Smooth muscle cell (in vitro differentiated cells): ENCODE data around the gene SPARC. TPM values are rescaled to one million over a fixed set of nuclear protein-coding genes. Genes with fewer than 3 reads are reported as not detected.
A peak's percentile ranks its signal among the peaks of the same experiment; 100 is the strongest.

Source experiments
- DNase-seq: peaks from one replicate; lab custom pipeline; 2025; ENCODE audit not compliant: unreplicated experiment; lab: John Stamatoyannopoulos, UW
- H2AFZ ChIP-seq: fragments of 200-600 bp; sonication (generic); 2 replicates; pipeline ENCODE4 v1.6.0; 2016; ENCODE audit warnings: antibody characterized with exemption, low read depth, mild to moderate bottlenecking
- H3F3A ChIP-seq: fragments of 200-600 bp; sonication (generic); 2 replicates; pipeline ENCODE4 v1.6.0; 2017; ENCODE audit warnings: antibody characterized with exemption, low read depth
- H3K27ac ChIP-seq: fragments of 200-600 bp; sonication (generic); 2 replicates; pipeline ENCODE4 v1.5.1; 2016; ENCODE audit warnings: low read depth, mild to moderate bottlenecking
- H3K27me3 ChIP-seq: fragments of 200-600 bp; sonication (generic); 2 replicates; pipeline ENCODE4 v1.6.1; 2016; ENCODE audit warnings: low read depth, mild to moderate bottlenecking
- H3K36me3 ChIP-seq: fragments of 200-600 bp; sonication (generic); 2 replicates; pipeline ENCODE4 v1.5.1; 2016; ENCODE audit warnings: low read depth
- H3K4me1 ChIP-seq: fragments of 200-600 bp; sonication (generic); 2 replicates; pipeline ENCODE4 v1.5.1; 2016; ENCODE audit warnings: low read depth
- H3K4me2 ChIP-seq: fragments of 200-600 bp; sonication (generic); 2 replicates; pipeline ENCODE4 v1.6.0; 2016; ENCODE audit warnings: mild to moderate bottlenecking
- H3K4me3 ChIP-seq: fragments of 200-600 bp; sonication (generic); 2 replicates; pipeline ENCODE4 v1.5.1; 2016; ENCODE audit warnings: mild to moderate bottlenecking
- H3K79me2 ChIP-seq: fragments of 200-600 bp; sonication (generic); 2 replicates; pipeline ENCODE4 v1.6.0; 2016; ENCODE audit warnings: low read depth, mild to moderate bottlenecking
- H3K9ac ChIP-seq: fragments of 200-600 bp; sonication (generic); 2 replicates; pipeline ENCODE4 v1.6.0; 2016; ENCODE audit warnings: low read depth
- H3K9me3 ChIP-seq: fragments of 200-600 bp; sonication (generic); replicated peaks from 2 replicates; pipeline ENCODE4 v1.5.1; 2016; ENCODE audit warnings: low read depth
- H4K20me1 ChIP-seq: fragments of 200-600 bp; sonication (generic); 2 replicates; pipeline ENCODE4 v1.6.0; 2016; ENCODE audit warnings: low read depth
- WGBS: methylation state at CpG from one replicate; pipeline ENCODE4 v1.1.7; 2016; ENCODE audit warnings: low lambda C conversion rate; 5-methylcytosine and 5-hydroxymethylcytosine counted together
- polyA plus RNA-seq: library from polyadenylated mRNA; unstranded; fragments of >200 nt; fragmentation: Nextera tagmentation; extraction: Ambion mirVana; gene quantifications from 2 replicates; pipeline ENCODE4 v1.2.1, GENCODE V29; 2016
- total RNA-seq: library from RNA; depleted of rRNA; stranded (reverse); fragments of >200 nt; gene quantifications from 2 replicates; pipeline ENCODE4 v1.2.3, GENCODE V29; 2014
- TF ChIP-seq, protein P1 (sequence below): fragments of 200-600 bp; sonication (generic); IDR thresholded peaks from 2 replicates; pipeline ENCODE4 v1.5.1; 2017; ENCODE audit warnings: borderline replicate concordance, mild to moderate bottlenecking, antibody characterized with exemption; ENCODE audit not compliant: insufficient read depth, poor library complexity, severe bottlenecking

SPARC gene
- total and polyA plus RNA-seq, 2 experiments from 2014 or later, result 7,113 to 19,518 TPM

DNA sequence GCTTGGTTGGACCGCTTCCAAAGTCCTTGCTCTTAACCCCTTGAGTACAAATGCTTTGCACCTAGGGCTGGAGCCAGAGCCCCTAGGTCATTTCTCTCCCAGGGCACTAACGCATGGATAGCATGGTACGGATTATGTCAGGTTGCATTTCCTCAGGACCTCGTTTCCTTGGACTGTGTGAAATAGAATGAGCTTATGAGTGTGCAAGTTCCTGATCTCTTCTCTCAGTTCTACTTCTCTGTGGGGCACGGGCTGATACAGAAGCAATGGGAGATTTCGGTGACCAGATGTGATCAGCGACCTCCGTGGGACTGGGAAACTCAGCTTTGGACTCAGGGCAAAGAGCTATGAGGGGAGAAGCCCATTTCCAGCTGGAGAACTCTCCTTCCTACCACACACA is 14.2 kb downstream of the SPARC start:
- H4K20me1 ChIP-seq, result peaks cover 100% of the 10 kb centered on the region
- WGBS, result 89% methylated on average over 8 of the region's 8 CpGs
- DNase-seq, result no peak

DNA sequence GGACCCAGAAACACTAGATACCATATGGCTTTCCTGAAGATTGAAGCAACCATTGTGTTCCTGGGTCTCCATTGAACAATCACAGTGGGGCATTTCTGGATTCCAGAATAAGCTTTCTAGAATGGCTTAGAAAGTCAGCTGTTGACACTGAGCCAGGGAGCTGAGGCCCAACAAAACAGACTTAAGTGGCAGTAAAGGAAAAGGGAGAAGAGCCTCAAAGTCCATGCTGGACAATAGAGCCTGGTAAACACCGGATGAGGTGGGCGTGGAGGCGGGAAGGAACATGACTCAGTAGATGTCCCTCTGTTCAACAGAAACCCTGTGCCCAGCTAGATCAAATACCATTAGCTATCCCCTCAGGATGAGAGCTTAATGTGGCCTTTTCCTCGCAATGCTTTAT is 14.8 kb downstream of the SPARC start:
- Histone ChIP-seq H3K9ac (peak overlapping the region; percentile 55), H3K27me3 (no peaks in the 10 kb centered on the region), H3K4me1 (peaks cover 27% of the 10 kb centered on the region), H3K4me2 (peak overlapping the region; percentile 45), H3K9me3 (no peaks in the 10 kb centered on the region), H3K4me3 (no peak overlapping the region), H3F3A (peaks cover 86% of the 10 kb centered on the region), H3K27ac (peak overlapping the region; percentile 99), H4K20me1 (peaks cover 100% of the 10 kb centered on the region), H2AFZ (no peak overlapping the region), H3K36me3 (peaks cover 18% of the 10 kb centered on the region), H3K79me2 (peaks cover 89% of the 10 kb centered on the region)
- WGBS, result 48% methylated on average over 4 of the region's 4 CpGs
- TF ChIP-seq, protein P1, sequence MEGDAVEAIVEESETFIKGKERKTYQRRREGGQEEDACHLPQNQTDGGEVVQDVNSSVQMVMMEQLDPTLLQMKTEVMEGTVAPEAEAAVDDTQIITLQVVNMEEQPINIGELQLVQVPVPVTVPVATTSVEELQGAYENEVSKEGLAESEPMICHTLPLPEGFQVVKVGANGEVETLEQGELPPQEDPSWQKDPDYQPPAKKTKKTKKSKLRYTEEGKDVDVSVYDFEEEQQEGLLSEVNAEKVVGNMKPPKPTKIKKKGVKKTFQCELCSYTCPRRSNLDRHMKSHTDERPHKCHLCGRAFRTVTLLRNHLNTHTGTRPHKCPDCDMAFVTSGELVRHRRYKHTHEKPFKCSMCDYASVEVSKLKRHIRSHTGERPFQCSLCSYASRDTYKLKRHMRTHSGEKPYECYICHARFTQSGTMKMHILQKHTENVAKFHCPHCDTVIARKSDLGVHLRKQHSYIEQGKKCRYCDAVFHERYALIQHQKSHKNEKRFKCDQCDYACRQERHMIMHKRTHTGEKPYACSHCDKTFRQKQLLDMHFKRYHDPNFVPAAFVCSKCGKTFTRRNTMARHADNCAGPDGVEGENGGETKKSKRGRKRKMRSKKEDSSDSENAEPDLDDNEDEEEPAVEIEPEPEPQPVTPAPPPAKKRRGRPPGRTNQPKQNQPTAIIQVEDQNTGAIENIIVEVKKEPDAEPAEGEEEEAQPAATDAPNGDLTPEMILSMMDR, result no peak
- DNase-seq, result no peak

More for the DNA sequence above, 14.2 kb downstream of the SPARC start:
- TF ChIP-seq, protein P1, result no peak
- Histone ChIP-seq H3K36me3 (peaks cover 16% of the 10 kb centered on the region), H3F3A (peaks cover 87% of the 10 kb centered on the region), H3K79me2 (peaks cover 89% of the 10 kb centered on the region), H3K27ac (peak overlapping the region; percentile 99), H3K4me3 (no peak overlapping the region), H3K9me3 (no peaks in the 10 kb centered on the region), H3K27me3 (no peaks in the 10 kb centered on the region), H3K4me1 (peaks cover 33% of the 10 kb centered on the region), H2AFZ (no peak overlapping the region), H3K4me2 (peak overlapping the region; percentile 45), H3K9ac (no peak overlapping the region)

DNA sequence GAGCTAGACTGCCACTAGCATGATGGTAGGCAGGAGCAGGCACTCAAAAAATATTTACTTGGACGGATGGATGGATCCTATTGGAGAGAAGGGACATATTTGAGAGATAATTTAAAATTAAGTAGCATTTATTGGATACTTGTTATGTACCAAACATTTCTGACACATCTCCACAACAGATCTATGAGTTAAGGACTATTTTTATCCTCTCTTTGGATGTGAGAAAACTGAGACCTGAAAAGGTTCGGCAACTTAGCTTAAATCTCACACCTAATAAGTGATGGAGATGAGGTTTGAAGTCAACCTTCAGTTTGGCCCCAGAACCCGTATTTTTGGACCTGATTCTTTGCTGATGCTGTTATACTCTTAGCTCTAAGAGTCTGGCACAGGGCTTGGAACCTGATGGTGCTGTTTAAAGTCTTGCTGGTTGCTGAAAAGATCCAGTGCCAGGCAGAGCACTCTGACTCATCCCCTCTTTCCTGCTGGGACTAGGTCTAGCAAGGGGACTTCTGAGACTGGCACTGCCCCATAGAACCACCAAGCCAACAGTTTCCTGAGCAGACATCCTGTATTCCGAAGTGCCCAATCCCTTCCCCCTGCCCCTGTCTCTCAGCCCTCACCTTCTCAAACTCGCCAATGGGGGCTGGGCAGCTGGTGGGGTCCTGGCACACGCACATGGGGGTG is 15.6 kb downstream of the SPARC start:
- H3K27ac ChIP-seq, result peak overlapping the region; percentile 99
- H3K9me3 ChIP-seq, result no peaks in the 10 kb centered on the region
- H3K4me3 ChIP-seq, result no peak overlapping the region
- H3K36me3 ChIP-seq, result peaks cover 23% of the 10 kb centered on the region
- 88% methylated on average over 6 of the region's 6 CpGs for WGBS
- peaks cover 100% of the 10 kb centered on the region for H4K20me1 ChIP-seq
- no peaks in the 10 kb centered on the region for H3K27me3 ChIP-seq
- H2AFZ ChIP-seq, result no peak overlapping the region
- H3K4me2 ChIP-seq, result peak overlapping the region; percentile 37
- peaks cover 19% of the 10 kb centered on the region for H3K4me1 ChIP-seq
- TF ChIP-seq, protein P1, result no peak
- DNase-seq, result no peak
- peaks cover 82% of the 10 kb centered on the region for H3K79me2 ChIP-seq
- peaks cover 87% of the 10 kb centered on the region for H3F3A ChIP-seq
- peak overlapping the region; percentile 55 for H3K9ac ChIP-seq
